HepG2 (cell line): ENCODE results near the gene RHOC. TPM values are rescaled to one million over a fixed set of nuclear protein-coding genes. Genes with fewer than 3 reads are reported as not detected.

Experiments
- BATF2 ChIP-seq: sonication (generic); formaldehyde crosslinking; IDR thresholded peaks from 2 replicates; pipeline ENCODE4 v1.8.0; 2022; ENCODE audit warnings: mild to moderate bottlenecking, missing genetic modification reagents, moderate library complexity
- CENPBD1 ChIP-seq: sonication (generic); formaldehyde crosslinking; IDR thresholded peaks from 2 replicates; pipeline ENCODE4 v1.8.0; 2022; ENCODE audit warnings: missing genetic modification reagents, low read depth, mild to moderate bottlenecking, borderline replicate concordance
- KLF6 ChIP-seq: IDR thresholded peaks from 2 replicates; pipeline ENCODE4 v1.8.0; 2016; ENCODE audit warnings: missing biosample characterization, missing genetic modification reagents
- PAX8 ChIP-seq: sonication (generic); formaldehyde crosslinking; IDR thresholded peaks from 2 replicates; pipeline ENCODE4 v1.8.0; 2022; ENCODE audit warnings: mild to moderate bottlenecking, missing genetic modification reagents, borderline replicate concordance
- PPARG ChIP-seq: conservative IDR thresholded peaks from 2 replicates; pipeline ENCODE4 v1.6.1; 2016; ENCODE audit warnings: missing biosample characterization, missing genetic modification reagents
- SP2 ChIP-seq: sonication (generic); formaldehyde crosslinking; IDR thresholded peaks from 2 replicates; pipeline ENCODE4 v1.5.1; 2020; ENCODE audit warnings: mild to moderate bottlenecking, missing genetic modification reagents
- THAP7 ChIP-seq: sonication (generic); formaldehyde crosslinking; IDR thresholded peaks from 2 replicates; pipeline ENCODE4 v1.8.1; 2023; ENCODE audit warnings: mild to moderate bottlenecking, missing genetic modification reagents
- ZBTB10 ChIP-seq: sonication (generic); formaldehyde crosslinking; IDR thresholded peaks from 2 replicates; pipeline ENCODE4 v1.4.0; 2020; ENCODE audit warnings: missing genetic modification reagents, borderline replicate concordance
- ZBTB3 ChIP-seq: sonication (generic); formaldehyde crosslinking; IDR thresholded peaks from 2 replicates; pipeline ENCODE4 v1.4.0; 2020; ENCODE audit warnings: low read depth, mild to moderate bottlenecking, moderate library complexity, missing genetic modification reagents, borderline replicate concordance
- ZGPAT ChIP-seq: IDR thresholded peaks from 2 replicates; pipeline ENCODE4 v1.6.1; 2016; ENCODE audit warnings: mild to moderate bottlenecking
- ZNF138 ChIP-seq: sonication (generic); formaldehyde crosslinking; IDR thresholded peaks from 2 replicates; pipeline ENCODE4 v1.5.0; 2020; ENCODE audit warnings: mild to moderate bottlenecking, low read depth, missing genetic modification reagents
- ZNF280B ChIP-seq: sonication (generic); formaldehyde crosslinking; IDR thresholded peaks from 2 replicates; pipeline ENCODE4 v1.5.0; 2020; ENCODE audit warnings: missing genetic modification reagents, mild to moderate bottlenecking, borderline replicate concordance
- ZNF343 ChIP-seq: sonication (generic); formaldehyde crosslinking; IDR thresholded peaks from 2 replicates; pipeline ENCODE4 v1.4.0; 2020; ENCODE audit warnings: mild to moderate bottlenecking, missing genetic modification reagents
- ZNF460 ChIP-seq: sonication (generic); formaldehyde crosslinking; IDR thresholded peaks from 2 replicates; pipeline ENCODE4 v1.5.1; 2020; ENCODE audit warnings: missing genetic modification reagents, mild to moderate bottlenecking, borderline replicate concordance
- ZNF574 ChIP-seq: sonication (generic); formaldehyde crosslinking; IDR thresholded peaks from 2 replicates; pipeline ENCODE4 v1.4.0; 2020; ENCODE audit warnings: missing genetic modification reagents
- ZNF883 ChIP-seq: sonication (generic); formaldehyde crosslinking; IDR thresholded peaks from 2 replicates; pipeline ENCODE4 v1.5.1; 2020; ENCODE audit warnings: mild to moderate bottlenecking, missing genetic modification reagents; ENCODE audit errors: not compliant biosample characterization
- polyA plus RNA-seq, 8 experiments: library from polyadenylated mRNA; depleted of rRNA in 3 of 8; stranded (reverse) in 7 of 8; unstranded in 1 of 8; fragments of >200 nt; fragmentation: Illumina TruSeq in 4 of 8; extraction: Trizol in 4 of 8; gene quantifications; 2 replicates each; pipeline versions ENCODE4 v1.2.1 to v1.2.3, GENCODE V29; 2011 to 2016; ENCODE audit warnings: low read depth in 4 of 8, missing spikeins in 1 of 8, mixed read lengths in 1 of 8; ENCODE audit not compliant: insufficient read depth in 1 of 8
- total RNA-seq, 5 experiments: library from RNA; depleted of rRNA; stranded (reverse); fragments of >200 nt; fragmentation: Illumina TruSeq; extraction: Trizol; gene quantifications; 2 replicates each; pipeline ENCODE4 v1.2.3, GENCODE V29; 2016; ENCODE audit warnings: low read depth in 1 of 5

RHOC gene
- total and polyA plus RNA-seq, 2 of the 13 experiments (the other 11 are each of a cell fraction or from before 2014, with no cell fraction given): 64.3 to 182 TPM

GRCh38 chr1:112706505-112707220, at the start of gene RHOC (continued):
- TF ChIP-seq ZNF574 (CRISPR knock-in tag): peak; percentile 33
- no peak for TF ChIP-seq ZBTB3
- TF ChIP-seq SP2 (CRISPR knock-in tag): no peak
- 0 out of 2 replicates have a peak, but pooled peaks have one; percentile 8 for TF ChIP-seq ZGPAT (CRISPR knock-in tag)
- TF ChIP-seq CENPBD1 (CRISPR knock-in tag): peak; percentile 24; the same call in 1 of the 2 replicates
- no peak for TF ChIP-seq ZNF343 (CRISPR knock-in tag)
- TF ChIP-seq ZBTB10 (CRISPR knock-in tag): 0 out of 2 replicates have a peak, but pooled peaks have one; percentile 13
- no peak for TF ChIP-seq PPARG (CRISPR knock-in tag)
- TF ChIP-seq ZNF280B (CRISPR knock-in tag): 0 out of 2 replicates have a peak, but pooled peaks have one; percentile 11
- no peak for TF ChIP-seq PAX8 (CRISPR knock-in tag)
- TF ChIP-seq ZNF883: no peak
- peak; percentile 10; the same call in 1 of the 2 replicates for TF ChIP-seq THAP7
- TF ChIP-seq KLF6 (CRISPR knock-in tag): 0 out of 2 replicates have a peak, but pooled peaks have one; percentile 23
- TF ChIP-seq BATF2 (CRISPR knock-in tag): peak; percentile 36; the same call in 1 of the 2 replicates
- TF ChIP-seq ZNF138 (CRISPR knock-in tag): no peak
- TF ChIP-seq ZNF460: 0 out of 2 replicates have a peak, but pooled peaks have one; percentile 7
